ENCODE data around the gene CDK7.

Gene CDK7

DNA sequence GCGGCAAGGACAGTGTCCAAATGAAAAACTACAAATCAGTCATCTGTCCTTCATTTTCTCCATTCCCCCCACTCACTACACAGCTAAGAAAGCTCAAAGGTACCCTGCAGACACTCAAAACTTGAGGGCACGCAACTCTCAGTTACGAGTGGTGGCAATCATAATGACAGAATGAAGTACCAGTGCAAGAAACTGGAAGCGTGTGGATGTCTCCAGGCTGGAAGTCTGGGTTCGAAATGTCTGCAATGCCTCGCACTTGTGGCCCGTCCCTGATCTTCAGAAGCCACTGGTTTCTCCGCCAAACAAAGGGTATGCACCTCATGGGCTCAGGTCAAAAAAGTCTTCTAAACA lies 45.9 kb upstream of the CDK7 start (continued):
- TF ChIP-seq ZNF707 (tag by site-specific recombination; IDR thresholded peaks at IDR 0.05) = no peak

DNA sequence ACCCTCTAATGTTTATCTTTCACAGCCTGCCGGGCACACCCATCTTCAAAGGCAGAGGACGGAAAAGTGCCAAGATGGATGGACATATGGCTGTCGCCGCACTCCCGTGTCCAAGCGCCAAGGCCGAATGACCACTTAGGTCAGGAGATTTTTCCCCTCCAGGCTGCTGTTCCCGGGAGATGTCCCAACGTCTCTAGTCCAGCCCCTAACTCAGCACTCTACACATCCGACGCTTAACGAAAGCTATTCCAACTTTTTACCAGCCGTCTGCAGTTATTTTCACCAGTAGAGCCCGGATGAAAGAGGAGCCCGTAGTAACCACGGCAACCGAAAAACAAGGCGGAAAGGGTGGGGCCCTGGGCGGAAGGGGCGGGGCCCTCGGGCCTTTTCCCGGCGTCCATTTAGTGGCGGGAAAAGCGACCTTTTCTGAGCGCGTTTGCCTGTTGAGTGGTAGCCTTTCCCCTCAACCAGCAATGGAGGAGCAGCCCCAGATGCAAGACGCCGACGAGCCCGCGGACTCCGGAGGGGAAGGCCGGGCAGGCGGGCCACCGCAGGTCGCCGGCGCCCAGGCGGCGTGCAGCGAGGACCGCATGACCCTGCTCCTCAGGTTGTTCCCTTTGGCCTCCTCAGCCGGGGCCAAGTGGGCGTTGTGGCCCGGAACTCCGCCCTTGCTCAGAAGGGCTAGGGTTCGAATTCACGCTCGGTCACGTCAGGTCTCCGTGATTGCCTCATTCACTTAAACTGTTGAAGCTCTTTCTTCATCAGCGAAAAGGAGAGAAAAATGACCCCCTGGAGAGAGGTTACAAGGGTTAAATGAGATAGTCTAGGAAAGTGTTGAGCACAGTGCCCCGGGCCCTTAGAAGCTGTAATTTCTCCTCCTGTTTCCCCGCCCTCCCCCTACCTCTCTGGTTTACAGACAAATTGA lies 45.3 kb upstream of the CDK7 start, which contains the start of gene CENPH:
TSS of gene CENPH (plus strand) at position 422 of the 925 bp plus-strand sequence. CDS start at position 474, 52 bp downstream.
- peak within 1 kb of the TSS; percentile 97 for H3K4me3 ChIP-seq (ENCODE audit: low read depth, low read length)
- peak within 1 kb of the TSS; percentile 89 for H3K27ac ChIP-seq (ENCODE audit: extremely low read depth, low read depth, low read length)
- H3K36me3 ChIP-seq (ENCODE audit: control insufficient read depth in 2 of 2, insufficient read depth in 1 of 2, low read length in 2 of 2) = peaks cover 26% of the 10 kb centered on the region in 2 experiments
- no peaks in the 10 kb centered on the region for H3K9me3 ChIP-seq (ENCODE audit: control insufficient read depth, insufficient read depth, low read depth, low read length)
- ChIA-PET CTCF (no interaction called here), POLR2A (interaction anchor here (0.7 to 2.6 kb wide), 14 partner anchors 9 to 238 kb away, joined by 3 to 16 read pairs (median 4); partner anchors contain the start of genes AK6, CCDC125, CCNB1 and CDK7)
- H3K4me1 ChIP-seq (ENCODE audit: control insufficient read depth, insufficient read depth, low read length) = no peaks in the 10 kb centered on the region
- TF ChIP-seq ZNF645 (tag by site-specific recombination; IDR thresholded peaks at IDR 0.05) = no peak
- TF ChIP-seq YY1 (tag by site-specific recombination; IDR thresholded peaks at IDR 0.05) = peak; percentile 61
- no peak for TF ChIP-seq ZFP41 (tag by site-specific recombination; IDR thresholded peaks at IDR 0.05; ENCODE audit: borderline replicate concordance)
- TF ChIP-seq, protein P1, sequence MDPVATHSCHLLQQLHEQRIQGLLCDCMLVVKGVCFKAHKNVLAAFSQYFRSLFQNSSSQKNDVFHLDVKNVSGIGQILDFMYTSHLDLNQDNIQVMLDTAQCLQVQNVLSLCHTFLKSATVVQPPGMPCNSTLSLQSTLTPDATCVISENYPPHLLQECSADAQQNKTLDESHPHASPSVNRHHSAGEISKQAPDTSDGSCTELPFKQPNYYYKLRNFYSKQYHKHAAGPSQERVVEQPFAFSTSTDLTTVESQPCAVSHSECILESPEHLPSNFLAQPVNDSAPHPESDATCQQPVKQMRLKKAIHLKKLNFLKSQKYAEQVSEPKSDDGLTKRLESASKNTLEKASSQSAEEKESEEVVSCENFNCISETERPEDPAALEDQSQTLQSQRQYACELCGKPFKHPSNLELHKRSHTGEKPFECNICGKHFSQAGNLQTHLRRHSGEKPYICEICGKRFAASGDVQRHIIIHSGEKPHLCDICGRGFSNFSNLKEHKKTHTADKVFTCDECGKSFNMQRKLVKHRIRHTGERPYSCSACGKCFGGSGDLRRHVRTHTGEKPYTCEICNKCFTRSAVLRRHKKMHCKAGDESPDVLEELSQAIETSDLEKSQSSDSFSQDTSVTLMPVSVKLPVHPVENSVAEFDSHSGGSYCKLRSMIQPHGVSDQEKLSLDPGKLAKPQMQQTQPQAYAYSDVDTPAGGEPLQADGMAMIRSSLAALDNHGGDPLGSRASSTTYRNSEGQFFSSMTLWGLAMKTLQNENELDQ (tag by site-specific recombination; IDR thresholded peaks at IDR 0.05; ENCODE audit: low read depth) = no peak
- TF ChIP-seq ZNF776 (tag by site-specific recombination; IDR thresholded peaks at IDR 0.05; ENCODE audit: borderline replicate concordance) = no peak
- TF ChIP-seq ZNF624 (tag by site-specific recombination; IDR thresholded peaks at IDR 0.05) = no peak
- TF ChIP-seq ZNF76 (tag by site-specific recombination; IDR thresholded peaks at IDR 0.05; ENCODE audit: borderline replicate concordance, low read depth) = peak; percentile 88
- peak; percentile 11; the same call in 1 of the 2 replicates for TF ChIP-seq ZFP3 (tag by site-specific recombination; IDR thresholded peaks at IDR 0.05; ENCODE audit: low read depth)
- TF ChIP-seq ZNF24 (tag by site-specific recombination; IDR thresholded peaks at IDR 0.05) = no peak; the same call in 1 of the 2 replicates
- peak; percentile 37; the same call in 1 of the 2 replicates for TF ChIP-seq TCF7L2 (IDR thresholded peaks at IDR 0.05; ENCODE audit: borderline replicate concordance, low read depth, low read length)
- TF ChIP-seq ZNF692 (tag by site-specific recombination; IDR thresholded peaks at IDR 0.05) = peak; percentile 82
- TF ChIP-seq ZNF488 (tag by site-specific recombination; IDR thresholded peaks at IDR 0.05) = no peak
- TF ChIP-seq GLIS2 (tag by site-specific recombination; IDR thresholded peaks at IDR 0.05) = no peak
- no peak for TF ChIP-seq ZNF221 (tag by site-specific recombination; IDR thresholded peaks at IDR 0.05; ENCODE audit: borderline replicate concordance)
- peak; percentile 55; the same call in 1 of the 2 replicates for TF ChIP-seq ZSCAN30 (tag by site-specific recombination; IDR thresholded peaks at IDR 0.05)
- no peak for TF ChIP-seq ZNF350 (tag by site-specific recombination; IDR thresholded peaks at IDR 0.05)
- 0 out of 2 replicates have a peak, but pooled peaks have one; percentile 36 for TF ChIP-seq ZSCAN16 (tag by site-specific recombination; IDR thresholded peaks at IDR 0.05)
- no peak for TF ChIP-seq OVOL3 (tag by site-specific recombination; IDR thresholded peaks at IDR 0.05)
- peak; percentile 60 for TF ChIP-seq ZIC2 (tag by site-specific recombination; IDR thresholded peaks at IDR 0.05)
- TF ChIP-seq MEIS1 (CRISPR knock-in tag; IDR thresholded peaks at IDR 0.05; ENCODE audit: borderline replicate concordance) = no peak
- TF ChIP-seq SETDB1 (IDR thresholded peaks at IDR 0.05; ENCODE audit: insufficient read length, low read length) = peak; percentile 25
- TF ChIP-seq ZNF433 (tag by site-specific recombination; IDR thresholded peaks at IDR 0.05; ENCODE audit: low read depth) = no peak
- TF ChIP-seq KLF1 (tag by site-specific recombination; IDR thresholded peaks at IDR 0.05) = peak; percentile 80
- TF ChIP-seq KLF10 (tag by site-specific recombination; IDR thresholded peaks at IDR 0.05) = 0 out of 2 replicates have a peak, but pooled peaks have one; percentile 60
- no peak for TF ChIP-seq REPIN1 (tag by site-specific recombination; IDR thresholded peaks at IDR 0.05; ENCODE audit: low read depth)
- TF ChIP-seq, protein P2, sequence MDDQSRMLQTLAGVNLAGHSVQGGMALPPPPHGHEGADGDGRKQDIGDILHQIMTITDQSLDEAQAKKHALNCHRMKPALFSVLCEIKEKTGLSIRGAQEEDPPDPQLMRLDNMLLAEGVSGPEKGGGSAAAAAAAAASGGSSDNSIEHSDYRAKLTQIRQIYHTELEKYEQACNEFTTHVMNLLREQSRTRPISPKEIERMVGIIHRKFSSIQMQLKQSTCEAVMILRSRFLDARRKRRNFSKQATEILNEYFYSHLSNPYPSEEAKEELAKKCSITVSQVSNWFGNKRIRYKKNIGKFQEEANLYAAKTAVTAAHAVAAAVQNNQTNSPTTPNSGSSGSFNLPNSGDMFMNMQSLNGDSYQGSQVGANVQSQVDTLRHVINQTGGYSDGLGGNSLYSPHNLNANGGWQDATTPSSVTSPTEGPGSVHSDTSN (CRISPR knock-in tag; IDR thresholded peaks at IDR 0.05) = no peak
- no peak for TF ChIP-seq ELK4 (IDR thresholded peaks at IDR 0.05; ENCODE audit: borderline replicate concordance, low read depth, low read length)

Measured in HEK293 (cell line).